Measurements from ENCODE around the gene CCDC88C.

Gene CCDC88C

DNA sequence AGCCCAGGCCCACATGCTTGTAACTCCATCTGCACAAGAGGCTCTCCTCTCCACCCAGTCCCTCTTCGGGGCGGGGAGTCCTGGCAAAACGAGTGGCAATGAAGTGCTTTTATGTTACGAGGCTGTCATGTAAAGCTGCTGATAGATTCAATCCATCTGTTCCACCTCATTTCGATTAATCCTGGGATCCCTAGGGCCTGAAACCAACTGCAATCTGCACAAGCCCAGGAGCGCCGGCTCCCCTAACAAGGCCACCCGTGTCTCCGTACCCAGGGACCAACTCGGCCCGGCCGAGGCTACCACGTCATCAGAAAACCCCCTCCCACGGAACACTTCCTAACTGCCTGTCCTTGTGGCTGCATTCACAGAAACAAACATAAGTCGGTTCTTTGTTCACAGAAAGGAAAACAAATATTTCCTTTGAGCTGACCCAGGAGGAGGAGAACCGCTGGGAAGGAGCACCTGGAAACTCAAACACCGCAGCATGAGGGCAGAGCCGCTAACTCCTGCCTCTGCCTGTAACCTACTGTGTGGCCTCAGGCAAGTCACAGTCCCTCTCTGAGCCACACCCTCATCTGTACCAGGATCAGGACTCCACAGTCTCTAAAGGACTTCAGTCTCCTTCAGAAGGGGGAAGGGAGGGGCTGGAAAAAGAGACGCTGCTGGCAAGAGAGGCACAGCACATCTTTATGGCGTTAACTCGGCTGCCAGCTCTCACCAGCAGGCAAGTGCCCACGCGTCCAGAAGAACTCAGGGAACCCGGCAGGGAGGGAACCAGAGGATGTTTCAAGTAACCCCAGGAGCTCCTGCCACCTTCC, 47.8 kb downstream of the CCDC88C start:
- Histone ChIP-seq H3K9ac (ENCODE audit: low read length) (no peak overlapping the region), H4K8ac (ENCODE audit: low read depth, low read length) (no peak overlapping the region), H2BK5ac (ENCODE audit: low read length) (no peak overlapping the region), H3K27me3 (ENCODE audit: insufficient read depth, low read length, poor library complexity) (no peaks in the 10 kb centered on the region), H4K5ac (ENCODE audit: low read length) (no peak overlapping the region), H3K18ac (ENCODE audit: low read length) (no peak overlapping the region), H3K4me1 (ENCODE audit: control insufficient read depth, low read depth, low read length) (peaks cover 13% of the 10 kb centered on the region), H3K4me3 (ENCODE audit: low read length) (no peak overlapping the region), H3K56ac (ENCODE audit: low read length) (peak overlapping the region; percentile 25), H3K27ac (ENCODE audit: low read depth, low read length) (no peak overlapping the region), H3K79me1 (ENCODE audit: low read length) (peaks cover 28% of the 10 kb centered on the region), H2BK15ac (replicated peaks; ENCODE audit: low read depth) (no peak overlapping the region), H3K79me2 (ENCODE audit: control insufficient read depth, insufficient read depth, low read length) (peaks cover 63% of the 10 kb centered on the region), H3K36me3 (ENCODE audit: control insufficient read depth, insufficient read depth, low read length) (no peaks in the 10 kb centered on the region), H3K23ac (ENCODE audit: low read length) (no peak overlapping the region), H2BK120ac (ENCODE audit: low read depth, low read length) (no peak overlapping the region), H3K4ac (ENCODE audit: low read depth, low read length) (no peak overlapping the region), H2AK5ac (ENCODE audit: low read length) (no peak overlapping the region), H3K4me2 (ENCODE audit: low read length) (no peak overlapping the region)
- no peak for DNase-seq
- WGBS (ENCODE audit: extremely low coverage, insufficient coverage, low lambda C conversion rate), result no CpG with 5 or more reads among the region's 24 CpGs

DNA sequence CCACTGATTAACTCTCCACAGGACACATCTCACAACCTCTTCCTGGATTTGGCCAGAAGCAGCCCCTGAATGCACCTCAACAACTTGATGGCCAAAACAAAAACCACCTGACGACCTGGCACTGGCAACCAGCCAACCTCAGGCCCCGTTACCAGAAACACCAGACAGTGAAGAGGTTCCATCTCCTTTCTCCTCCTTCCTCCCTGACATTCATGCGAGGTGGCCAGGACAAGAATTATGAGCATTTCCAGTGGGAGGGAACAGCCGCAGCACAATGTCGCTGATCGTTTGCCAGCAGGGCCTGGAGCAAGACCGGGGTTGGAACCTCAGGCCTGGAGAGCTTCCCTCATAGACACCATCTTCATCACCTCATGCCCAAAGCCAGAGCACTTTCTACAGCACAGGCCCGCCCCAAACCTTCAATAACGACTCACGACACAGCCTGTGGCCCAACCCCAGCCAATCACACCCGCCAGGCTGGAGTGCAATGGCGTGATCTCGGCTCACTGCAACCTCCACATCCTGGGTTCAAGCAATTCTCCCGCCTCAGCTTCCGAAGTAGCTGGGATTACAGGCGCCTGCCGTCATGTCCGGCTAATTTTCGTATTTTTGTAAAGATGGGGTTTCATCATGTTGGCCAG, 48.7 kb downstream of the CCDC88C start:
- H4K5ac ChIP-seq (ENCODE audit: low read length), result no peak overlapping the region
- peaks cover 59% of the 10 kb centered on the region for H3K79me2 ChIP-seq (ENCODE audit: control insufficient read depth, insufficient read depth, low read length)
- no peak overlapping the region for H3K4me2 ChIP-seq (ENCODE audit: low read length)
- H2AK5ac ChIP-seq (ENCODE audit: low read length), result no peak overlapping the region
- no peak for DNase-seq
- H2BK15ac ChIP-seq (replicated peaks; ENCODE audit: low read depth), result no peak overlapping the region
- no peak overlapping the region for H4K8ac ChIP-seq (ENCODE audit: low read depth, low read length)
- H3K27ac ChIP-seq (ENCODE audit: low read depth, low read length), result no peak overlapping the region
- no peak overlapping the region for H3K56ac ChIP-seq (ENCODE audit: low read length)
- H2BK120ac ChIP-seq (ENCODE audit: low read depth, low read length), result no peak overlapping the region
- no peak overlapping the region for H3K9ac ChIP-seq (ENCODE audit: low read length)
- no CpG with 5 or more reads among the region's 19 CpGs for WGBS (ENCODE audit: extremely low coverage, insufficient coverage, low lambda C conversion rate)
- H3K27me3 ChIP-seq (ENCODE audit: insufficient read depth, low read length, poor library complexity), result no peaks in the 10 kb centered on the region
- no peak overlapping the region for H2BK5ac ChIP-seq (ENCODE audit: low read length)
- H3K4me1 ChIP-seq (ENCODE audit: control insufficient read depth, low read depth, low read length), result peaks cover 14% of the 10 kb centered on the region
- no peak overlapping the region for H3K23ac ChIP-seq (ENCODE audit: low read length)
- no peaks in the 10 kb centered on the region for H3K36me3 ChIP-seq (ENCODE audit: control insufficient read depth, insufficient read depth, low read length)
- no peak overlapping the region for H3K4me3 ChIP-seq (ENCODE audit: low read length)
- peaks cover 26% of the 10 kb centered on the region for H3K79me1 ChIP-seq (ENCODE audit: low read length)
- no peak overlapping the region for H3K4ac ChIP-seq (ENCODE audit: low read depth, low read length)
- no peak overlapping the region for H3K18ac ChIP-seq (ENCODE audit: low read length)

DNA sequence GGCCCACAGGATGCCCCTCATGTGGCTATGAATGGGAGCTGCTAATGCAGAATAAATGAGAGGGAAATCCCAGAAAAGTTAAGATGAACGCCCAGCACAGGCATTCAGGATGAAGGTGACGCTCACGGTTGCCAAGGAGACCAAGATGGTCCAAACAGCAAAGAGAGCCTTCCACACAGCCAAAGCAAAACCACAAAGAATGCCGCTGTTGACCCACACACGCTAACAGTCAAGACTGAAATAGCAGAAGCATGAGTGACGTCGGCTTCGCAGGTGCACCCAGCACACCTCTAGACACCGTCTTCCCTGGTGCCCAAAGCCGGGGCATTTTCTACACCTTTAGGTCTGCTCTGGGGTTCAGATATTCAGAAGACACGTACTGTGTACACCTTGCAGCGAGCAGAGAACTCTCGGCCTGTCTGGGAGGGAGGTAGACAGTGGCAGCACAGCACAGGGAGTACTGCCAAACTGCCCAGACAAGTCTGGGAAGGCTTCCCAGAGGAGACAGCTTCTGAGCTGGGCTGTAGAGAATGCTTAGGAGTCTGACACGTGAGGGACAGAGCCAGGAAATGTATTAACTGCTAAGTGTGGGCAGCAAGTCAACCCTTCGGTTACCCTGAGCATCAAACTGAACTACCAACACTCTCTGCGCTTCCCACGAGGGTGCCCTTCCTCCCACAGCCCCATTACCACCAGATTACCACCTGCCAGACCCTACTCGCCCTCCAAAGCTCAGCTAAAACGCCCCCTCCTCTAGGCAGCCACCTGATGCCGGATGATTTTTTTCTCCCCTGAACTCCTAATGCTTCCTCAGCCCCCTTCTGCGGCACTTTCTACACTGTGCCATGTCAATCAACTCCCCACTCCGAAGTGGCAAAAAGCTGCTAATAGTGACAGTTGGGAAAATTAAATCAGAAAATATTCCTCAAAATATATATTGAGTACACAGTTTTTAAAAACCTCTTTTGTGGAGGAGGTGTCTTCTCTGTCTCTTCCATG, 50.1 kb downstream of the CCDC88C start:
- no CpG with 5 or more reads among the region's 22 CpGs for WGBS (ENCODE audit: extremely low coverage, insufficient coverage, low lambda C conversion rate)
- no peaks in the 10 kb centered on the region for H3K27me3 ChIP-seq (ENCODE audit: insufficient read depth, low read length, poor library complexity)

DNA sequence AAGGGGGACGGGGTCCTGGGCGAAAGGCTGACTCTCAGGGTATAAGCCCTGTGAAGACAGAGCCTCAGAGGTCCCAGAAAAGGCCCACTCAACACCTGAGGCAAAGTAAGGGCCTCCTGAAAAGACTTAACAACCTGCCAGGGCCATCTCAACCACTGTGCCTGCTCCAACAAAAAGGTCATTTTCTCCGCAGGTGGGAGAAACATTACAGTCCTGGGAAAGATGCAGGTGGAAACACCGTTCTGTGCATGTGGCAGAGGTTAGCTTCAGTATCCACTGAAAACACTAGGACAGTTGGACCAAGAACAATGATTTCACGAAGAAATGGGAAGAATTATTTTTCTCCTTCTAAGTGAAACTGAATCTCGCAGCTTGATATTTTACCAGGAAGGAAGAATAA, 50.9 kb downstream of the CCDC88C start:
- H3K56ac ChIP-seq (ENCODE audit: low read length), result no peak overlapping the region
- no peaks in the 10 kb centered on the region for H3K36me3 ChIP-seq (ENCODE audit: control insufficient read depth, insufficient read depth, low read length)
- H2AK5ac ChIP-seq (ENCODE audit: low read length), result no peak overlapping the region
- H3K4ac ChIP-seq (ENCODE audit: low read depth, low read length), result no peak overlapping the region
- no peak overlapping the region for H3K23ac ChIP-seq (ENCODE audit: low read length)
- H3K18ac ChIP-seq (ENCODE audit: low read length), result no peak overlapping the region
- H2BK5ac ChIP-seq (ENCODE audit: low read length), result no peak overlapping the region
- DNase-seq, result no peak
- H2BK120ac ChIP-seq (ENCODE audit: low read depth, low read length), result no peak overlapping the region
- H3K4me1 ChIP-seq (ENCODE audit: control insufficient read depth, low read depth, low read length), result peaks cover 4% of the 10 kb centered on the region
- no peak overlapping the region for H4K5ac ChIP-seq (ENCODE audit: low read length)
- no peak overlapping the region for H3K9ac ChIP-seq (ENCODE audit: low read length)
- H3K4me3 ChIP-seq (ENCODE audit: low read length), result no peak overlapping the region
- H3K79me1 ChIP-seq (ENCODE audit: low read length), result peaks cover 24% of the 10 kb centered on the region
- no peak overlapping the region for H3K27ac ChIP-seq (ENCODE audit: low read depth, low read length)
- WGBS (ENCODE audit: extremely low coverage, insufficient coverage, low lambda C conversion rate), result no CpG with 5 or more reads among the region's 6 CpGs
- no peak overlapping the region for H3K4me2 ChIP-seq (ENCODE audit: low read length)
- no peak overlapping the region for H2BK15ac ChIP-seq (replicated peaks; ENCODE audit: low read depth)
- H4K8ac ChIP-seq (ENCODE audit: low read depth, low read length), result no peak overlapping the region
- H3K79me2 ChIP-seq (ENCODE audit: control insufficient read depth, insufficient read depth, low read length), result peaks cover 48% of the 10 kb centered on the region
- no peaks in the 10 kb centered on the region for H3K27me3 ChIP-seq (ENCODE audit: insufficient read depth, low read length, poor library complexity)

More for the DNA sequence above, 50.1 kb downstream of the CCDC88C start:
- Histone ChIP-seq H3K9ac (ENCODE audit: low read length) (no peak overlapping the region), H3K79me1 (ENCODE audit: low read length) (peaks cover 27% of the 10 kb centered on the region), H3K18ac (ENCODE audit: low read length) (no peak overlapping the region), H2BK5ac (ENCODE audit: low read length) (no peak overlapping the region), H3K27ac (ENCODE audit: low read depth, low read length) (no peak overlapping the region), H2AK5ac (ENCODE audit: low read length) (no peak overlapping the region), H4K5ac (ENCODE audit: low read length) (no peak overlapping the region), H3K4me2 (ENCODE audit: low read length) (no peak overlapping the region), H3K56ac (ENCODE audit: low read length) (no peak overlapping the region), H2BK15ac (replicated peaks; ENCODE audit: low read depth) (no peak overlapping the region), H3K4me1 (ENCODE audit: control insufficient read depth, low read depth, low read length) (peaks cover 4% of the 10 kb centered on the region), H4K8ac (ENCODE audit: low read depth, low read length) (no peak overlapping the region), H3K23ac (ENCODE audit: low read length) (no peak overlapping the region), H3K36me3 (ENCODE audit: control insufficient read depth, insufficient read depth, low read length) (no peaks in the 10 kb centered on the region), H3K4me3 (ENCODE audit: low read length) (no peak overlapping the region), H3K4ac (ENCODE audit: low read depth, low read length) (no peak overlapping the region), H2BK120ac (ENCODE audit: low read depth, low read length) (no peak overlapping the region), H3K79me2 (ENCODE audit: control insufficient read depth, insufficient read depth, low read length) (peaks cover 53% of the 10 kb centered on the region)
- peak; percentile 64 for DNase-seq

DNA sequence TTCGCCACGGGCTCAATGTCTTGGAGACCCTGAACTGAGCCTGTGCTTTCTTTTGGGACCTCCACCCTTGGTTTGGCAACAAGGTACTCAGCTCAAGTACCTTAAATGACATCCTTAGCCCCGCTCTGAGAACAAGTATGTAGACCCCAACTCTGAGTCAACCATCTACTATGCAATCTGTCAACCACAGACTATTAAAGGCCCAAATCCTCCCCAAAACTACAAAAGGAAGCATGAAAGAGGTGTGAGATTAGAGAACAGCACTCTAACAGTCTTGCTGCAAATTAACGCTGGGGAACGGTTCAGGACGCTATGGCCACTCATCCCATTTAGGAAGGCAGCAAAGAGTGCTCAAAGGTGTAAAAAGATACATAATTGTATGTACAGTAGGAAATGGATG, 52.1 kb downstream of the CCDC88C start:
- no peak overlapping the region for H3K27ac ChIP-seq (ENCODE audit: low read depth, low read length)
- H2BK120ac ChIP-seq (ENCODE audit: low read depth, low read length), result no peak overlapping the region
- H3K18ac ChIP-seq (ENCODE audit: low read length), result no peak overlapping the region
- no peak overlapping the region for H2BK5ac ChIP-seq (ENCODE audit: low read length)
- no peak overlapping the region for H3K4me2 ChIP-seq (ENCODE audit: low read length)
- no peaks in the 10 kb centered on the region for H3K36me3 ChIP-seq (ENCODE audit: control insufficient read depth, insufficient read depth, low read length)
- H3K27me3 ChIP-seq (ENCODE audit: insufficient read depth, low read length, poor library complexity), result no peaks in the 10 kb centered on the region
- peaks cover 43% of the 10 kb centered on the region for H3K79me2 ChIP-seq (ENCODE audit: control insufficient read depth, insufficient read depth, low read length)
- H2AK5ac ChIP-seq (ENCODE audit: low read length), result no peak overlapping the region
- no peak overlapping the region for H3K4me3 ChIP-seq (ENCODE audit: low read length)
- no peak overlapping the region for H2BK15ac ChIP-seq (replicated peaks; ENCODE audit: low read depth)
- no peak overlapping the region for H4K5ac ChIP-seq (ENCODE audit: low read length)
- WGBS (ENCODE audit: extremely low coverage, insufficient coverage, low lambda C conversion rate), result no CpG with 5 or more reads among the region's 6 CpGs
- no peak overlapping the region for H3K56ac ChIP-seq (ENCODE audit: low read length)
- no peak overlapping the region for H3K9ac ChIP-seq (ENCODE audit: low read length)
- H3K23ac ChIP-seq (ENCODE audit: low read length), result peak overlapping the region; percentile 45
- no peak overlapping the region for H4K8ac ChIP-seq (ENCODE audit: low read depth, low read length)
- no peak overlapping the region for H3K4ac ChIP-seq (ENCODE audit: low read depth, low read length)
- peaks cover 23% of the 10 kb centered on the region for H3K79me1 ChIP-seq (ENCODE audit: low read length)
- no peak for DNase-seq
- H3K4me1 ChIP-seq (ENCODE audit: control insufficient read depth, low read depth, low read length), result peaks cover 4% of the 10 kb centered on the region
